Naive B cell (primary cell): ENCODE data around the gene GOLPH3L. TPM values are rescaled to one million over a fixed set of nuclear protein-coding genes. Genes with fewer than 3 reads are reported as not detected.
"Not testable (repeated sequence)": the region's sequence is repeated elsewhere in the genome, so short reads cannot be mapped to it uniquely, and the experiment has no call there.

ENCODE experiments used
- ATAC-seq, 2 donors: fragments of 150-1000 bp; cut with Tn5 transposase; 2 replicates each; pipeline ENCODE4 v1.10.0; 2021; ENCODE audit warnings: low read depth in 2 of 2, mild to moderate bottlenecking in 2 of 2, moderate library complexity in 2 of 2
- DNase-seq: peaks from one replicate; pipeline ENCODE4 v3.0.0; 2022
- H3K27ac Mint-ChIP-seq, 6 donors: one replicate each; pipeline ENCODE4 v1.8.0; 2020 to 2022; ENCODE audit warnings: mild to moderate bottlenecking in 6 of 6, mixed read lengths in 6 of 6, moderate library complexity in 5 of 6, inconsistent platforms in 2 of 6
- H3K27me3 Mint-ChIP-seq, 3 donors: one replicate each; pipeline ENCODE4 v1.8.0; 2021 to 2022; ENCODE audit warnings: mixed read lengths in 3 of 3, mild to moderate bottlenecking in 1 of 3
- H3K36me3 Mint-ChIP-seq, 2 donors: one replicate each; pipeline ENCODE4 v1.8.0; 2020 to 2022; ENCODE audit warnings: mixed read lengths in 2 of 2, inconsistent platforms in 1 of 2, mild to moderate bottlenecking in 1 of 2
- H3K4me1 Mint-ChIP-seq, 3 donors: one replicate each; pipeline ENCODE4 v1.8.0; 2020 to 2022; ENCODE audit warnings: mixed read lengths in 3 of 3, inconsistent platforms in 1 of 3, mild to moderate bottlenecking in 1 of 3, moderate library complexity in 1 of 3
- H3K4me3 Mint-ChIP-seq, 8 donors: one replicate each; pipeline ENCODE4 v1.8.0; 2020 to 2022; ENCODE audit warnings: mild to moderate bottlenecking in 8 of 8, mixed read lengths in 8 of 8, moderate library complexity in 8 of 8, inconsistent platforms in 2 of 8
- H3K9me3 Mint-ChIP-seq, 7 donors: one replicate each; pipeline ENCODE4 v1.8.0; 2020 to 2022; ENCODE audit warnings: mixed read lengths in 7 of 7, mild to moderate bottlenecking in 5 of 7, inconsistent platforms in 2 of 7, moderate library complexity in 1 of 7
- polyA plus RNA-seq, 6 donors: library from polyadenylated mRNA; unstranded; fragments of 300-500 nt; fragmentation: Illumina TruSeq; gene quantifications; one replicate each; pipeline ENCODE4 v1.2.3, GENCODE V29; 2021; ENCODE audit warnings: low read depth in 6 of 6

GOLPH3L gene
- polyA plus RNA-seq, 6 donors from 2014 or later, result 10.1 to 27.8 (median 24.4) TPM

DNA sequence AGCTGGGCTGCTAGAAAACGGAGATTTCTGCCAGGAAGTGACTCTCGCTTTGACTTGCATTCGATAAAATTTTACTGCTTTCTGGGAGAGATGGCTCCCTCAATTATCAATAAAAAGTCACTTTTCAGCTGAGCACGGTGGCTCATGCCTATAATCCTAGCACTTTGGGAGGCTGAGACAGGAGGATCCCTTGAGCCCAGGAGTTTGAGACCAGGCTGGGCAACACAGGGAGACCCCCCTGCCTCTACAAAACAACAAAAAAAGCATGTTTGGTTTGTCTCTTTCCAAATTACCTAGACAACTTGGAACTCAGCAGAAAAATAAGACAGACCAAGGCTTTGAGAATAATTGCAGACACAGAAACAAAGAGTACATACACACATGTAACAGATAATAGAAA lies 54.7 kb downstream of the GOLPH3L start:
- Mint-ChIP-seq H3K27me3 (no peaks in the 10 kb centered on the region), H3K36me3 (no peaks in the 10 kb centered on the region), H3K4me3 (no peak overlapping the region), H3K9me3 (no peaks in the 10 kb centered on the region), H3K27ac (no peak overlapping the region), H3K4me1 (no peaks in the 10 kb centered on the region)
- no peak for ATAC-seq
- DNase-seq, result no peak

DNA sequence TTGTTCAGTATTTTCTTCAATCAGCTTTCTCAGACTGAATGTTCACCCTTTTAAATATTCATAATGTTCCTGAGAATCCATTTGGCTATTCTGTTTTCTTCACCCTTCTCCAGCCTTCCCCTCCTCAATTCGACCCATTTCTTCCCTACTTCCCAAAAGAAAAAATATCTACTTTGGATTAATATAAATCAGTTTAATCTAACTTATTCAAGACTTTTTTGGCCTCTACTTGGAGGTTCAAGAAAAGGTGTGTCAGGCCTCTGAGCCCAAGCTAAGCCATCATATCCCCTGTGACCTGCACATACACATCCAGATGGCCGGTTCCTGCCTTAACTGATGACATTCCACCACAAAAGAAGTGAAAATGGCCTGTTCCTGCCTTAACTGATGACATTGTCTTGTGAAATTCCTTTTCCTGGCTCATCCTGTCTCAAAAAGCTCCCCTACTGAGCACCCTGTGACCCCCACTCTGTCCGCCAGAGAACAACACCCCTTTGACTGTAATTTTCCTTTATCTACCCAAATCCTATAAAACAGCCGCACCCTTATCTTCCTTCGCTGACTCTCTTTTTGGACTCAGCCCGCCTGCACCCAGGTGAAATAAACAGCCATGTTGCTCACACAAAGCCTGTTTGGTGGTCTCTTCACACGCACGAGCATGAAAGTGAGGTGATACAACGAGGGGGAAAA lies 55.7 kb downstream of the GOLPH3L start:
- not testable (repeated sequence) for H3K4me3 Mint-ChIP-seq, H3K27ac Mint-ChIP-seq, H3K27me3 Mint-ChIP-seq, H3K36me3 Mint-ChIP-seq, DNase-seq, ATAC-seq, H3K9me3 Mint-ChIP-seq, H3K4me1 Mint-ChIP-seq

DNA sequence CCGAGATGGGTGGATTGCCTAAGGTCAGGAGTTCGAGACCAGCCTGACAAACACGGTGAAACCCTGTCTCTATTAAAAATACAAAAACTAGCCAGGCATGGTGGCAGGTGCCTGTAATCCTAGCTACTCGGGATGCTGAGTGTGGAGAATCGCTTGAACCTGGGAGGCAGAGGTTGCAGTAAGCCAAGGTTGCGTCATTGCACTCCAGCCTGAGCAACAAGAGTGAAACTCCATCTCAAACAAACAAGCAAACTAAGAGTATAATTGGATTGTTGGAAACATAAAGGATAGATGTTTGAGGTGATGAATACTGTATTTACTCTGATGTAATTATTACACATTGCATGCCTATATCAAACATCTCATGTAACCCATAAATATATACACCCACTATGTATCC lies 58.5 kb downstream of the GOLPH3L start:
- not testable (repeated sequence) for ATAC-seq, H3K36me3 Mint-ChIP-seq, H3K9me3 Mint-ChIP-seq, H3K4me3 Mint-ChIP-seq, H3K27me3 Mint-ChIP-seq, DNase-seq, H3K27ac Mint-ChIP-seq
- H3K4me1 Mint-ChIP-seq, result peaks cover 7 to 14% (median 10%) of the 10 kb centered on the region in 3 donors

DNA sequence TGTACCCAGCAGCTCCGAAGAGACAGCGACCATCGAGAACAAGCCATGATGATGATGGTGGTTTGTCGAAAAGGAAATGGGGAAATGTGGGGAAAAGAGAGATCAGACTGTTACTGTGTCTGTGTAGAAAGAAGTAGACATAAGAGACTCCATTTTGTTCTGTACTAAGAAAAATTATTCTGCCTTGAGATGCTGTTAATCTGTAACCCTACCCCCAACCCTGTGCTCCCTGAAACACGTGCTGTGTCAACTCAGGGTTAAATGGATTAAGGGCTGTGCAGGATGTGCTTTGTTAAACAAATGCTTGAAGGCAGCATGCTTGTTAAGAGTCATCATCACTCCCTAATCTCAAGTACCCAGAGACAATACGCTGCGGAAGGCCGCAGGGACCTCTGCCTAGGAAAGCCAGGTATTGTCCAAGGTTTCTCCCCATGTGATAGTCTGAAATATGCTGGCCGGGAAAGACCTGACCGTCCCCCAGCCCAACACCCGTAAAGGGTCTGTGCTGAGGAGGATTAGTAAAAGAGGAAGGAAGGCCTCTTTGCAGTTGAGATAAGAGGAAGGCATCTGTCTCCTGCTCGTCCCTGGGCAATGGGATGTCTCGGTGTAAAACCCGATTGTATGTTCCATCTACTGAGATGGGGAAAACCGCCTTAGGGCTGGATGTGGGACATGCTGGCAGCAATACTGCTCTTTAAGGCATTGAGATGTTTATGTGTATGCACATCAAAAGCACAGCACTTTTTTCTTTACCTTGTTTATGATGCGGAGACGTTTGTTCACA lies 61.9 kb downstream of the GOLPH3L start:
- ATAC-seq, H3K27me3 Mint-ChIP-seq, DNase-seq, H3K9me3 Mint-ChIP-seq, H3K36me3 Mint-ChIP-seq: not testable (repeated sequence)
- Mint-ChIP-seq H3K27ac (peak overlapping the region in 3 of 6 donors; percentile 61 to 90 (median 78)), H3K4me1 (peaks cover 11 to 18% (median 14%) of the 10 kb centered on the region in 3 donors), H3K4me3 (peak overlapping the region in 1 of 8 donors; percentile 11)

DNA sequence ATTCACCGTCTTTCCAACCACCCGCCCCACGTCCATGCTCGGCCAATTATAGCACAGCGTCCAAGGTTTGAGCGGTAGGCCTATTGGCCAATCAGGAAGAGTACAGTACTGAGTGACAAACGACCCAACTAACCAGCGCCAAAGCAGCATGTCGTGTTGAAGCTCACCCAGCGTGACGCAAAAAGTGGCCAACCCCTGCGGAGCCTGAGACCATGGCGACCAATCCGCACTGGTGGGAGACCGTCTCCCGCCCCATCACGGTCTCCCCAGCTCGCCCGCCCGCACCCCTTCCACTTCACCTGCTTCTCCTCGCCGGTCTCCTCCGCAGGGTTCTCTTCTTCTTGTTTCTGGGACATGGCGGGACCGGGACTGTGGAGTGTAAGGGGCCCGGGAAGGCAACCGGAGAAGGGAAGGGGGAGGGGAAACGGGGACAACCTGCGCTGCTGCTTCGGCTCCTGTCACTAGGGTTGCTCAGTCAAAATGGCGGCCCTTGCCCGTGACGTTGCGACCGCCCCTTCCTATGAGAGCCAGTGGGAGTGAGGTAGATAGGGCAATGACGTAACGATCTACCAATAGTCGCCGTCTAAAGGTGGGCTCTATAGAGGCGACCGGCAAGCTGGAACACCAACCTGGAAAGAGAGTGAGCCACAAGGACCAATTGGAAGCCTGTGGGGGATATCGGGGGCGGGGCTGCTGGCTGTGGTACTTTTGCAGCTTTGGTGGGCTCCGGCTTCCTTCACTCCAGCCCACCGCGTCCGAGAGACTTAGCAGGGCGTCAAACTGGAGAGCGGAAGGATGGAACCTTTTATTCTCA lies 67.6 kb downstream of the GOLPH3L start, which contains the start of gene ENSA:
TSS of gene ENSA (minus strand) at position 498 of the 814 bp plus-strand sequence. CDS start at position 356, 142 bp downstream.
- DNase-seq, result peak; percentile 97
- no peak within 1 kb of the TSS for H3K4me3 Mint-ChIP-seq
- no peaks in the 10 kb centered on the region for H3K27me3 Mint-ChIP-seq
- peaks cover 7 to 15% of the 10 kb centered on the region in 2 donors for H3K36me3 Mint-ChIP-seq
- peaks cover 17 to 27% (median 18%) of the 10 kb centered on the region in 3 donors for H3K4me1 Mint-ChIP-seq
- peak; percentile 82 to 86 for ATAC-seq
- H3K27ac Mint-ChIP-seq, result peak within 1 kb of the TSS in 1 of 6 donors; percentile 44
- no peaks in the 10 kb centered on the region for H3K9me3 Mint-ChIP-seq

DNA sequence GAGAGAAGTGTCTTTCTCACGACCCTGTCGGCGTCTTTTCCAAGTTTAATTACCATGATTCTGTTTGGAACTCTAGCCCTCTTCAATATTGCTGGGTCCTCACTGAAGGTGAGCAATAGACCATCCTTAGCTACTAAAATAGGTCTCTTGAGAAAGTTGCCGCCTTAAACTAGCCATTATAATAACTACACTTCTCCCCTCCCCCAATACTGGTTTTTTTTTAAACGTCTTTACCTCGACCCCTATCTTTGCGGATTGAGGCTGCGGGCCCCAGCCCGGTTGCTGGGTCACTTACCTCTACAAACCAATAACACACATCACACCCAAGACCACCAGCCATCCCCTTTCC lies 68.2 kb downstream of the GOLPH3L start:
- DNase-seq (no peak), ATAC-seq (no peak)
- no peak overlapping the region for H3K27ac Mint-ChIP-seq
- no peak overlapping the region for H3K4me3 Mint-ChIP-seq
- peaks cover 17 to 27% (median 23%) of the 10 kb centered on the region in 3 donors for H3K4me1 Mint-ChIP-seq
- H3K9me3 Mint-ChIP-seq, result no peaks in the 10 kb centered on the region
- peaks cover 7 to 20% of the 10 kb centered on the region in 2 donors for H3K36me3 Mint-ChIP-seq
- no peaks in the 10 kb centered on the region for H3K27me3 Mint-ChIP-seq

DNA sequence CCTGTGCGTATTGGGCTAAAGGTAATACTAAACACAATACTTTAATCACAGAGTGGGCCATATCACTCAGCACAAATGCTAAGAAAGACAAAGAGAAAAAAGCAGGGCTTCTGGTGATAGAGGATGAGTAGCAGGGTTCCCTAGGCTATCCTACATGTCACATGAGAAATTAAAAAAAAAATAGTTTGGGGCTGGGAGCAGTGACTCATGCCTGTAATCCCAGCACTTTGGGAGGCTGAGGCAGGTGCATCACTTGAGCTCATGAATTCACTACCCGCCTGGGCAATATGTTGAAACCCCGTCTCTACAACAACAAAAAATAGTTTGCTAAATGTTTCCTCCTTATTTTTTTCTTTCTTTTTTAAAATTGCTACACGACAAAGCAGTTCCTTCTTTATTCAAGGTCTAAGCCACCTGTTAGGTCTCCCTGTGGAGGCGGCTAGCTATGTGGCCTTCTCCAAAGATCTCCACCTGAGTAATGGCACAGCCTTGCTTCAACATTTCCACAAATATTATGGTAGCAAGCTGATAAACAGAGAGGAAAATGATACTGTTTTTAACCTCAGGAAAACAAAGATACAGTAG lies 69.0 kb downstream of the GOLPH3L start:
- no peaks in the 10 kb centered on the region for H3K27me3 Mint-ChIP-seq
- DNase-seq (no peak), ATAC-seq (no peak)
- peaks cover 17 to 27% (median 26%) of the 10 kb centered on the region in 3 donors for H3K4me1 Mint-ChIP-seq
- H3K9me3 Mint-ChIP-seq, result no peaks in the 10 kb centered on the region
- H3K27ac Mint-ChIP-seq, result peak overlapping the region in 1 of 6 donors; percentile 94
- H3K36me3 Mint-ChIP-seq, result peaks cover 15 to 27% of the 10 kb centered on the region in 2 donors
- peak overlapping the region in 1 of 8 donors; percentile 12 for H3K4me3 Mint-ChIP-seq

DNA sequence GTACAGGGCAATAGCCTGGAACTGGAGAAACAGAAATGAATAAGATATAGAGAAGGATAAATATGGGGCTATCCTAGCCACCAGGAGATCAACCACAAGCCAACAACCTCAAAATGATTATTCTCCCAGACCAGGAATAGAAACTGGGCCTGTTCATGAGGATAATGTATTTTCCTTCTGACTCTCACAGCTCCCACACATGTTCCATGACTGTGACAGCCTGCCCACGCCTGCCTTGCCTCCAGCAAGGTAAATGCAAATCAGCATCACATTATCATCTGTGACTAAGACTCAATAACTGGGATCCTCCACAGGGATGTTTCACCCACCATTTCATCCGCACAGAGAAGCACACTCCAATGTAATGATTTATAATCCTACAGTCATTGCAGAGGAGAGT lies 70.8 kb downstream of the GOLPH3L start:
- Mint-ChIP-seq H3K9me3 (no peaks in the 10 kb centered on the region), H3K4me1 (peaks cover 26 to 29% (median 27%) of the 10 kb centered on the region in 3 donors), H3K27ac (peak overlapping the region in 2 of 6 donors; percentile 20 to 27), H3K36me3 (peaks cover 18 to 27% of the 10 kb centered on the region in 2 donors), H3K4me3 (peak overlapping the region in 2 of 8 donors; percentile 29 to 38), H3K27me3 (no peaks in the 10 kb centered on the region)
- DNase-seq, result no peak
- no peak for ATAC-seq

DNA sequence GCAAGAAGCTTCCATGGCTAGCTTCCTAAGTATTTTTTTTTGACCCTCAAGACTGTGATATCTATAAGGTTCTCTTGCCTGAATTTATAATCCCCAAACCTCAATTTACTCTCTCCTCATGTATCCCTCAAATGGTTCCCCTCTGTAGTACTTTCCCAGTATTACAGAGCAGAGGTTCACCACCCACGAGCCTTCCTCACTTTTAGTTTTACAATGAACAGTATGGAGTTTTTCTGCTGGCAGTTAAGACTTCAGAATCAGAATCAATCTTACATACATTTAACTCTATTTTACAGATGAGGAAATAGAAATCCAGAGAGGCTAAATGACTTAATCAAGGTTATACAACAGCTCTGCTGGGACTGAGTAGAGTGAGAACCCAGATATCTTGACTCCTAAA lies 72.4 kb downstream of the GOLPH3L start:
- H3K27ac Mint-ChIP-seq, H3K27me3 Mint-ChIP-seq, DNase-seq, H3K9me3 Mint-ChIP-seq, ATAC-seq: not testable (repeated sequence)
- Mint-ChIP-seq H3K36me3 (peaks cover 25 to 27% of the 10 kb centered on the region in 2 donors), H3K4me3 (peak overlapping the region in 1 of 8 donors; percentile 13), H3K4me1 (peaks cover 29 to 38% (median 34%) of the 10 kb centered on the region in 3 donors)

DNA sequence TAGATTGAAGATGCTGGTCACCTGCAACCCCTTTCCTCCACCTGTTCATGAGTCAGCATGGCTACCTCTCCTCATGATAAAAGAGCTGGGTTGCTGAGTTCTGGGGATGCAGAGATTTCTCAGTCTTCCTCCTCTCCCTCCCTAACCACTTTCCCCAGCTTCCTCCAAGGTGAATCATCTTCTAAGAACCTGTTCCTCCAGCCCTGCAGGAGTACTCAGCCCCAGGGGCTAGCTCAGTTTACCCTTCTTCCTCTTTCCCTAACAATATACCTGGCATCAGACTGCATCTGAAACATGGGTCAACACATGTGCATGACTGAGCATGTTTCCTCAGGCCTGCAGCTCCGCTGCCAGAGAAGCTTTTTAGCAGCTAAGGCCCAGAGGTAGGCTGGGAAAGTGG lies 72.8 kb downstream of the GOLPH3L start:
- not testable (repeated sequence) for H3K9me3 Mint-ChIP-seq, ATAC-seq, H3K4me3 Mint-ChIP-seq, DNase-seq, H3K27me3 Mint-ChIP-seq
- H3K36me3 Mint-ChIP-seq, result peaks cover 27 to 29% of the 10 kb centered on the region in 2 donors
- H3K4me1 Mint-ChIP-seq, result peaks cover 33 to 42% (median 38%) of the 10 kb centered on the region in 3 donors
- H3K27ac Mint-ChIP-seq, result peak overlapping the region in 2 of 6 donors; percentile 70 to 85

DNA sequence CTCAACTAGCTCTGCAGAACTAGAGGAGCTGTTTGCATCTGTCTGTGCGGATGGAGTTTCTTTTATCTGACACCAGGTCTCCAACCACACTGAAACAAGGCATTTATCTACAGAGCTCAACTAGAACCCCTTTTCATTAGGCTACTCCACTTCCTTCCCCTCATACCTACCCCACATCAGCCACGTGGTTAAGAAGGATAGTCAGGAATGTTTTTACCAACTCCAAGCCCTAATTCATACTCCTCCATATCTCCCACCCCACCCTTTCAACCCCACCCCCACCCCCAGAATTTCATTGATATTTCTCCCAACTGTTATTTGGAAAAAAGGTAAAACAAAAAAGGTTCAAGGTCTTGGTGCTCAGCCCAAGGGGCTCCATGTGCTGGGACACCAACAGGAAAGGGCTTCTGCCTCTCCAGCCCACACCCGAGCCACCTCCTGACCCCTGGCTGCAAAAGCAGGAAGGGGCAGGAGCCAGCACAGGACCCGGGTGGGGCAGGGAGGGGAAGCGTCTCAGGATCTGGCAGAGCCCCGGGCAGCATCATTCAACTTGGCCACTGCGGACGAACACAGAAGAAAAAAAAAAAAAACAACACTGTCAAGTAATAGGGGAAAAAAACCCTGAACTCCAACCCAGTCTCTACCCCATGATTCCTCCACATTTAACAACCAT lies 74.5 kb downstream of the GOLPH3L start:
- DNase-seq, result no peak
- Mint-ChIP-seq H3K4me3 (no peak overlapping the region), H3K27ac (peak overlapping the region in 3 of 6 donors; percentile 49 to 85 (median 57)), H3K9me3 (no peaks in the 10 kb centered on the region), H3K36me3 (peaks cover 27 to 29% of the 10 kb centered on the region in 2 donors), H3K4me1 (peaks cover 25 to 39% (median 34%) of the 10 kb centered on the region in 3 donors), H3K27me3 (no peaks in the 10 kb centered on the region)
- no peak for ATAC-seq

DNA sequence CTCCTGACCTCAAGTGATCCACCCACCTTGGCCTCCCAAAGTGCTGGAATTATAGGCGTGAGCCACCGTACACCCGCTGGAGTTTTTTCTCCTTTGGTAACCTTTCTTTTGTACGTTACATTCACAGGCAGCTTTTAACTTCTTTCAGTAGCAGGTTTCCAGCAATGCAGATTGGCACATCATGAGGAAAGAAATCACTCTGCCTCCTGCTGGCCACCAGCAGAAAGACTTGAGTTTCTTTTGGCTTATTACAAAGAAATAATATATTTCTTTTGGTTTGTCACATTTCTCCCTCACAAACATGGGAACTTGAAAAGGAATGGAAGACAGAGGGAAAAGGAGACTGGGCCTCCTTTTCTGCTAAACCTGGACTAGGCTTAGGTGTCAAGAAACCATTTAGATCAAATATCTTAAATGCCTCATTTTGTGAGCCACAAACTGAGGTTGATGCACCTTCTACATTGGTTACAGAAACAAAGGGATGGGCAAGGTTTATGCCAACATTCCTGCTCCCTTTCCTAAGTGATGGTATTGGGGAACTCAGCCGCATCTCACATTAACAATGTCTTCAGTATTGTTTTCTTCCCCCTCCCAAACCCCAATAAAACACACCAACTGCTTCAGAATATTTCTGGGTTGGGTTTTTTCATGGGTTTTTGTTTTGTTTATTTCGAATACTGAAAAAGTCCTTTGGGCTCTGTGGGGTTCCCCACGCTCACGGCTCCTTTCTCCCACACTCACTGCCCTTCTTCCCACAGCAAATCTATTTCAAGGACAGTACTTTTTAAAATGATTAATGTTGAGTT lies 75.3 kb downstream of the GOLPH3L start:
- Mint-ChIP-seq H3K36me3 (peaks cover 27 to 29% of the 10 kb centered on the region in 2 donors), H3K4me1 (peaks cover 25 to 36% (median 33%) of the 10 kb centered on the region in 3 donors), H3K27me3 (no peaks in the 10 kb centered on the region), H3K4me3 (peak overlapping the region in 4 of 8 donors; percentile 5 to 45 (median 34)), H3K9me3 (no peaks in the 10 kb centered on the region), H3K27ac (peak overlapping the region; percentile 32 to 89 (median 70))
- DNase-seq (peak; percentile 51), ATAC-seq (peak; percentile 68 to 76)
